ENCODE data around the gene UTP15. TPM values are rescaled to one million over a fixed set of nuclear protein-coding genes. Genes with fewer than 3 reads are reported as not detected.

The UTP15 gene
- total RNA-seq, 2 experiments from 2014 or later: 30.6 to 34.6 TPM

DNA sequence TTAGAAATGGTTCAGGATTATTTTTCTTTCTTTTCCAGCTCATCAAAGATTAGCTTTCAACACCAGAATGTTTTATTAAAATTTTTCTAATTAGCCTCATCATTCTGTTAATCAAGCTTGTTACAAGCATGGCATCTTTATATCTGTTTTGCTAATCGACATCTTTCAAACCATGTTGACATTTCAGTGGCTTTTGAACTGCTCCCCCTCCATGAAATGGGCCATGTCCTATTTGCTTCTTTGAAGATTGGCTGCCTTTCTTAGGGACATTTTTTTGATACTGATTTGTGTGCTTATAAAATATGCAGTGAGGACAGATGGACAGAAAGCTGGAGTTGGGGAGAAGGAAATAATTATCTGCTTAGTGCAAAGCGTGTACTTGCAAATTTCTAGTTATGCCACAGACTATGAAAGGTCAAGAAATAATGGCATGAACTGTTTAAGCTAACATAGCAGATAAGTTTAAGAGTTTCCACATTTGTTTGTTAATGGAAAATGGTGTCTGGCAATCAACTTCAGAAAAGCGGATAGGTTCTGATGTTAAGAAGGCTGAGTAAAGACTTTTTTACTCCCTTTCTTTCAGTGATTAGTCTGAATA is 39.8 kb upstream of the UTP15 start:
- intact Hi-C loops (cut with micrococcal nuclease): no loop called here
- DNase-seq: no peak
- Mint-ChIP-seq H3K27ac (no peak overlapping the region), H3K4me3 (no peak overlapping the region), H3K4me1 (ENCODE audit: low read depth) (no peaks in the 10 kb centered on the region), H3K27me3 (peaks cover 3% of the 10 kb centered on the region), H3K36me3 (ENCODE audit: low read depth) (no peaks in the 10 kb centered on the region), H3K9me3 (no peaks in the 10 kb centered on the region)
- ATAC-seq: no peak
- TF ChIP-seq, protein P1, sequence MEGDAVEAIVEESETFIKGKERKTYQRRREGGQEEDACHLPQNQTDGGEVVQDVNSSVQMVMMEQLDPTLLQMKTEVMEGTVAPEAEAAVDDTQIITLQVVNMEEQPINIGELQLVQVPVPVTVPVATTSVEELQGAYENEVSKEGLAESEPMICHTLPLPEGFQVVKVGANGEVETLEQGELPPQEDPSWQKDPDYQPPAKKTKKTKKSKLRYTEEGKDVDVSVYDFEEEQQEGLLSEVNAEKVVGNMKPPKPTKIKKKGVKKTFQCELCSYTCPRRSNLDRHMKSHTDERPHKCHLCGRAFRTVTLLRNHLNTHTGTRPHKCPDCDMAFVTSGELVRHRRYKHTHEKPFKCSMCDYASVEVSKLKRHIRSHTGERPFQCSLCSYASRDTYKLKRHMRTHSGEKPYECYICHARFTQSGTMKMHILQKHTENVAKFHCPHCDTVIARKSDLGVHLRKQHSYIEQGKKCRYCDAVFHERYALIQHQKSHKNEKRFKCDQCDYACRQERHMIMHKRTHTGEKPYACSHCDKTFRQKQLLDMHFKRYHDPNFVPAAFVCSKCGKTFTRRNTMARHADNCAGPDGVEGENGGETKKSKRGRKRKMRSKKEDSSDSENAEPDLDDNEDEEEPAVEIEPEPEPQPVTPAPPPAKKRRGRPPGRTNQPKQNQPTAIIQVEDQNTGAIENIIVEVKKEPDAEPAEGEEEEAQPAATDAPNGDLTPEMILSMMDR (IDR thresholded peaks at IDR 0.05): no peak
- POLR2A ChIA-PET: no interaction called here
- CTCF ChIA-PET: interaction anchor here (9.3 kb wide), 1 partner anchor 12 kb away, joined by 108 read pairs; no protein-coding TSS in a partner anchor

DNA sequence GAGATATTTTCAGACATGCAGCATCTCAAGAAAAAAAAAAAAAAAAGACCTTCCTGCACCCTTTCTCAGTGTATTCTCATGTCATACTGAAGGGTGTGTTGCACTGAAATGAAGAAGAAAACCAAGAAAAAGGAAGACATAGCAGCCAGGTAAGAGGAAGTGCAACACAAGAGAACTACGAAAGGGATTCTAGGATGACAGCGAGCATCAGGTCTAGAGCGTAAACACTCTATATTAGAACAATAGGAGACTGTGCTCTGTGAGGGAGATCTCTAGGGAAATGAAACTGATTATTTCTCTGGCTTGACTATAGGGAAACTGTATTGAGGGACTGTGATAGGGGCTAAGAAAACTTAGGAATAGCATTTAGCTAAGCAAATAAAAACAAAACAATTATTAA is 37.3 kb upstream of the UTP15 start:
- ChIA-PET CTCF (interaction anchor here (0.7 to 9.3 kb wide), 2 partner anchors 9 to 62 kb away, joined by 3 to 108 read pairs; no protein-coding TSS in a partner anchor), POLR2A (no interaction called here)
- ATAC-seq: no peak
- Mint-ChIP-seq H3K4me3 (no peak overlapping the region), H3K36me3 (ENCODE audit: low read depth) (no peaks in the 10 kb centered on the region), H3K4me1 (ENCODE audit: low read depth) (no peaks in the 10 kb centered on the region), H3K27ac (no peak overlapping the region), H3K9me3 (no peaks in the 10 kb centered on the region), H3K27me3 (peaks cover 16% of the 10 kb centered on the region)
- intact Hi-C loops (cut with micrococcal nuclease): no loop called here
- TF ChIP-seq, protein P1 (IDR thresholded peaks at IDR 0.05): no peak
- DNase-seq: no peak

DNA sequence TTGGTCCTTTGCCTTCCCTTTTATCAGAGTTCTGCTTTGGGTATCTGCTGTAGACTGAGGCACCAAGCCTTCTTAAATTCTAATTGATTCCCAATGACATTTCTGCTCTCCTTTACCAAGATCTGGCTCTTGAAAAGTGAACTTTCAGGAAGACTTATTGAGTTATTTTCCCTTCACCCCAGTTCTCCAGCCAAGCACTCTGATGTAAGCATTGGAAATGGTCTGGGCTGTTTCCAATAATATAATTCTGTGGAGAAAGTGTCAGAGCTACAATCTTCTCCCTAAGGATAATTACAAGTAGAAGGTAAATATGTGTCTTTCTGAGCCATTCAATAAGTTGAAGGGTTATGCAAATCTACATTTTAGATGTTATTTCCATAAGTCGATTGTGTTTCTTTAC is 36.5 kb upstream of the UTP15 start:
- intact Hi-C loops (cut with micrococcal nuclease): no loop called here
- Mint-ChIP-seq H3K9me3 (no peaks in the 10 kb centered on the region), H3K4me1 (ENCODE audit: low read depth) (no peaks in the 10 kb centered on the region), H3K4me3 (no peak overlapping the region), H3K27ac (no peak overlapping the region), H3K36me3 (ENCODE audit: low read depth) (no peaks in the 10 kb centered on the region), H3K27me3 (peaks cover 19% of the 10 kb centered on the region)
- ChIA-PET CTCF (no interaction called here), POLR2A (no interaction called here)
- TF ChIP-seq, protein P1 (IDR thresholded peaks at IDR 0.05): no peak
- DNase-seq (no peak), ATAC-seq (no peak)

DNA sequence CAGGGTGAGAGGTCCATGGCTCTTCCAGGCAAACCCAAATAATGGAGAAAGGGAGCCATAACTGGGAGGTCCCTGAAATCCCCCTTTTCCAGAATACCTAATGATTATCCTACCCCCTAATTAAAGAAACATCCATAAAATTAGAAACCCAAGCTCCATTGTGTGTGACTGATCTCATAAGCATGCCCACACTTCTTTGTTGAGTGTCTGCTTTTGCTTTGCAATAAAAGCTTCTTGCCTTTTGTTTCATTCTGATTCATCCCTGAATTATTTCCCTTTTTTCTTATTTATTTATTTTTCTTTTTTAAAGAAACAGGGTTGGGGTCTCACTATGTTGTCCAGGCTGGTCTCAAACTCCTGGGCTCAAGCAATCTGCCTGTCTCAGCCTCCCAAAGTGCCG is 34.2 kb upstream of the UTP15 start:
- Mint-ChIP-seq H3K4me1 (ENCODE audit: low read depth) (no peaks in the 10 kb centered on the region), H3K27me3 (peaks cover 19% of the 10 kb centered on the region), H3K36me3 (ENCODE audit: low read depth) (no peaks in the 10 kb centered on the region), H3K27ac (no peak overlapping the region), H3K4me3 (no peak overlapping the region), H3K9me3 (no peaks in the 10 kb centered on the region)
- TF ChIP-seq, protein P1 (IDR thresholded peaks at IDR 0.05): no peak
- POLR2A ChIA-PET: no interaction called here
- intact Hi-C loops (cut with micrococcal nuclease): no loop called here
- no peak for ATAC-seq
- CTCF ChIA-PET: interaction anchor here (0.8 to 1.8 kb wide), 2 partner anchors 8 to 10 kb away, joined by 4 to 7 read pairs; no protein-coding TSS in a partner anchor
- DNase-seq: no peak

DNA sequence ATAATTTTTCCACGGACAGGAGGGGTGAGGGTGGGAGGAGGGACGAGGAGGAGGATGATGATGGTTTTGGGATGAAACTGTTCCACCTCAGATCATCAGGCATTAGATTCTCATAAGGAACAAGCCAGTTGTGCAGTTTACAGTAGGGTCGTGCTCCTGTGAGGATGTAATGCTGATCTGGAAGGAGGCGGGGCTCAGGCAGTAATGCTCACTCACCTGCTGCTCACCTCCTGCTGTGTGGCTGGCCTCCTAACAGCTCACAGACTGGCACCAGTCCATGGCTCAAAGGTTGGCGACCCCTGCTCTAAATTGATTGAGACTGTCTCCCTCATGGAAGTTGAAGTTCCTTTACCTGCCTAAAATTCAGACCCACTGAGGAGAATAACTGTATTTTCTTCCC is 33.3 kb upstream of the UTP15 start:
- H3K27ac Mint-ChIP-seq: no peak overlapping the region
- POLR2A ChIA-PET: no interaction called here
- no peaks in the 10 kb centered on the region for H3K9me3 Mint-ChIP-seq
- ATAC-seq (no peak), DNase-seq (no peak)
- intact Hi-C loops (cut with micrococcal nuclease): no loop called here
- CTCF ChIA-PET: no interaction called here
- H3K4me1 Mint-ChIP-seq (ENCODE audit: low read depth): no peaks in the 10 kb centered on the region
- TF ChIP-seq, protein P1 (IDR thresholded peaks at IDR 0.05): no peak
- peaks cover 19% of the 10 kb centered on the region for H3K27me3 Mint-ChIP-seq
- H3K4me3 Mint-ChIP-seq: no peak overlapping the region
- no peaks in the 10 kb centered on the region for H3K36me3 Mint-ChIP-seq (ENCODE audit: low read depth)

All from activated CD8-positive, alpha-beta T cell treated with anti-CD3 and anti-CD28 coated beads for 36 hours (primary cell).